ENCODE results near the gene CPXM2.

- TF ChIP-seq CTCF (IDR thresholded peaks at IDR 0.05), result no peak
- TF ChIP-seq POLR2AphosphoS5 (IDR thresholded peaks at IDR 0.05; ENCODE audit: insufficient read depth in 1 of 2, low read depth in 1 of 2), result no peak
- no peak for TF ChIP-seq POLR2A (IDR thresholded peaks at IDR 0.05)
These were observed 109.6 kb downstream of the CPXM2 start for GRCh38 chr10:123781956-123782500.
